ENCODE data around the gene RAC3. TPM values are rescaled to one million over a fixed set of nuclear protein-coding genes. Genes with fewer than 3 reads are reported as not detected.

Gene RAC3
- total and polyA plus RNA-seq, 9 of the 15 experiments (the other 6 are each of a cell fraction or from before 2014, with no cell fraction given): 0.23 to 292 (median 118) TPM

DNA sequence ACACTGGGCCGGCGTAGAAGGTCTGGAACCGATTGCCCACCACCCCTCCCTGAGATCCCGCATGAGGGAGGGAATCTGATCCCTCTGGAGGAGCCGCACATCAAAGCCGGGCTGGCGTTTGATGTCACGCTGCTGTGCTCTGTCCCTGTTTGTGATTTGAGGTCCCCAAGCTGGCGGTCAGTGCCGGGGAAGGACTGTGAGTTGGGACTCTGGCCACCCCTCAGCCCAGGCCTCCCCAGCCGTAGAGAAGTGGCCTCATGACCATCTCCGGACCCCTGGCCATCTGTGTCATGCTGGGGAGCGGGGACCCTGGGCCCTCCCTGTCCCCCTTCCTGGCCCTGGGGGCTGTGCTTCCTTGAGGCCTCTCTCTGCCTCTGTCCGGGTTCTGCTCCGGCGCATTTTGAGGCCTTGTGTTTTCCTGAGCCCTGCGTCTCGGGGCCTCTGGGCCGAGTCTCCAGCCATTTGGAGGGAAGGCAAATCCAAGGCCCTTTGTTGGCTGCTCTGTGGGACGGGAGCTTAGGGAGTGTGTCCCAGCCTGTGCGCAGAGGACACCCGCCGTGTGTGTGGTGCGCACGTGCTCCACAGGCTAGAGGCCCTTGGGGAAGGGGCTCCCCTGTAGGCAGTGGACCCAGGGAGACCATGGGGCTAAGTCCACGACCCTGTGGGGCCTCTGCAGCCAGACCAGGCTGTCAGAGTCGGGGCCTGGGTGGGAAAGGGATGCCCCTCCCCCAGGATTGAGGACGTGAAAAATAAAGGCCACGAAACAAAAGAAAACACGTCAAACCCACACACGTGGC is 39.0 kb upstream of the RAC3 start:
- Histone ChIP-seq H3K9ac (ENCODE audit: insufficient read depth in 1 of 2, low read depth in 2 of 2, low read length in 2 of 2) (peak overlapping the region in 1 of 2 experiments; percentile 58; a peak in 2 of 4 replicates), H3K4me2 (ENCODE audit: insufficient read depth, low read length) (no peak overlapping the region), H3K4me3 (no peak overlapping the region), H2AFZ (ENCODE audit: low read depth, low read length) (no peak overlapping the region), H3K79me2 (ENCODE audit: control insufficient read depth, insufficient read depth, low read length) (no peaks in the 10 kb centered on the region), H3K9me3 (replicated peaks; ENCODE audit: control insufficient read depth, insufficient read depth, low read depth, low read length) (no peaks in the 10 kb centered on the region), H4K20me1 (replicated peaks; ENCODE audit: control insufficient read depth, insufficient read depth, low read length) (no peaks in the 10 kb centered on the region), H3K27ac (ENCODE audit: extremely low read depth, low read depth, low read length) (no peak overlapping the region), H3K4me1 (replicated peaks in 1 of 2; ENCODE audit: control insufficient read depth in 2 of 2, insufficient read depth in 2 of 2, low read length in 2 of 2) (peaks cover 0 to 54% of the 10 kb centered on the region in 2 experiments; a peak in 2 of 5 replicates), H3K27me3 (ENCODE audit: control insufficient read depth in 2 of 2, insufficient read depth in 2 of 2, low read length in 2 of 2) (no peaks in the 10 kb centered on the region), H3K36me3 (ENCODE audit: control insufficient read depth, insufficient read depth, low read length) (peaks cover 10% of the 10 kb centered on the region; the same call in 1 of the 3 replicates), H3K9me1 (ENCODE audit: control insufficient read depth, insufficient read depth, low read length) (peaks cover 3% of the 10 kb centered on the region)
- ChIA-PET POLR2A (no interaction called here), CTCF (ENCODE audit: low intra/inter-chr PET ratio) (no interaction called here)
- 88% methylated on average over 23 of the region's 31 CpGs for WGBS (ENCODE audit: insufficient coverage, low coverage, missing lambda C conversion rate)
- ATAC-seq (no peak), FAIRE-seq (no peak), DNase-seq (ENCODE audit: extremely low read depth in 1 of 4, low spot score in 3 of 4) (no peak)
- BruUV-seq (replicated peaks): no TSS peak
- in situ Hi-C loops (cut with MboI) (no loop called here), intact Hi-C loops (cut with micrococcal nuclease) (no loop called here)
- TF ChIP-seq ZNF146 (CRISPR knock-in tag; IDR thresholded peaks at IDR 0.05; ENCODE audit: unreplicated experiment): no peak
- TF ChIP-seq, protein P1, sequence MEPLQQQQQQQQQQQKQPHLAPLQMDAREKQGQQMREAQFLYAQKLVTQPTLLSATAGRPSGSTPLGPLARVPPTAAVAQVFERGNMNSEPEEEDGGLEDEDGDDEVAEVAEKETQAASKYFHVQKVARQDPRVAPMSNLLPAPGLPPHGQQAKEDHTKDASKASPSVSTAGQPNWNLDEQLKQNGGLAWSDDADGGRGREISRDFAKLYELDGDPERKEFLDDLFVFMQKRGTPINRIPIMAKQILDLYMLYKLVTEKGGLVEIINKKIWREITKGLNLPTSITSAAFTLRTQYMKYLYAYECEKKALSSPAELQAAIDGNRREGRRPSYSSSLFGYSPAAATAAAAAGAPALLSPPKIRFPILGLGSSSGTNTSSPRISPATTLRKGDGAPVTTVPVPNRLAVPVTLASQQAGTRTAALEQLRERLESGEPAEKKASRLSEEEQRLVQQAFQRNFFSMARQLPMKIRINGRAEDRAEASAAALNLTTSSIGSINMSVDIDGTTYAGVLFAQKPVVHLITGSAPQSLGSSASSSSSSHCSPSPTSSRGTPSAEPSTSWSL (CRISPR knock-in tag; IDR thresholded peaks at IDR 0.05; ENCODE audit: borderline replicate concordance): no peak
- TF ChIP-seq ZFPM2 (CRISPR knock-in tag; IDR thresholded peaks at IDR 0.05): no peak
- no peak for TF ChIP-seq SRSF3 (IDR thresholded peaks at IDR 0.05; ENCODE audit: insufficient read depth, low read length)
- no peak for TF ChIP-seq HNRNPK (IDR thresholded peaks at IDR 0.05; ENCODE audit: low read depth, low read length, poor library complexity, severe bottlenecking)
- TF ChIP-seq NONO (IDR thresholded peaks at IDR 0.05; ENCODE audit: low read depth in 2 of 2, low read length in 1 of 2): no peak
- no peak for TF ChIP-seq CREB1 (IDR thresholded peaks at IDR 0.05)
- no peak for TF ChIP-seq CREB1 (CRISPR knock-in tag; IDR thresholded peaks at IDR 0.05)
- TF ChIP-seq CC2D1A (IDR thresholded peaks at IDR 0.05): no peak
- no peak for TF ChIP-seq JUND (IDR thresholded peaks at IDR 0.05; ENCODE audit: borderline replicate concordance, low read depth, low read length)
- TF ChIP-seq JUND (tag; IDR thresholded peaks at IDR 0.05; ENCODE audit: borderline replicate concordance, low read depth, low read length): no peak
- TF ChIP-seq, protein P2, sequence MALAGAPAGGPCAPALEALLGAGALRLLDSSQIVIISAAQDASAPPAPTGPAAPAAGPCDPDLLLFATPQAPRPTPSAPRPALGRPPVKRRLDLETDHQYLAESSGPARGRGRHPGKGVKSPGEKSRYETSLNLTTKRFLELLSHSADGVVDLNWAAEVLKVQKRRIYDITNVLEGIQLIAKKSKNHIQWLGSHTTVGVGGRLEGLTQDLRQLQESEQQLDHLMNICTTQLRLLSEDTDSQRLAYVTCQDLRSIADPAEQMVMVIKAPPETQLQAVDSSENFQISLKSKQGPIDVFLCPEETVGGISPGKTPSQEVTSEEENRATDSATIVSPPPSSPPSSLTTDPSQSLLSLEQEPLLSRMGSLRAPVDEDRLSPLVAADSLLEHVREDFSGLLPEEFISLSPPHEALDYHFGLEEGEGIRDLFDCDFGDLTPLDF (CRISPR knock-in tag; IDR thresholded peaks at IDR 0.05): no peak
- no peak for TF ChIP-seq YBX1 (IDR thresholded peaks at IDR 0.05)
- TF ChIP-seq GABPB2 (CRISPR knock-in tag; conservative IDR thresholded peaks at IDR 0.05): no peak
- TF ChIP-seq NFE2L1 (tag; IDR thresholded peaks at IDR 0.05; ENCODE audit: borderline replicate concordance, low read depth): no peak

All from K562 (cell line).